Measurements from ENCODE around the gene IFT25. TPM values are rescaled to one million over a fixed set of nuclear protein-coding genes. Genes with fewer than 3 reads are reported as not detected.

The IFT25 gene
- total RNA-seq, 4 donors from 2014 or later = 11.6 to 24.6 (median 15.5) TPM

DNA sequence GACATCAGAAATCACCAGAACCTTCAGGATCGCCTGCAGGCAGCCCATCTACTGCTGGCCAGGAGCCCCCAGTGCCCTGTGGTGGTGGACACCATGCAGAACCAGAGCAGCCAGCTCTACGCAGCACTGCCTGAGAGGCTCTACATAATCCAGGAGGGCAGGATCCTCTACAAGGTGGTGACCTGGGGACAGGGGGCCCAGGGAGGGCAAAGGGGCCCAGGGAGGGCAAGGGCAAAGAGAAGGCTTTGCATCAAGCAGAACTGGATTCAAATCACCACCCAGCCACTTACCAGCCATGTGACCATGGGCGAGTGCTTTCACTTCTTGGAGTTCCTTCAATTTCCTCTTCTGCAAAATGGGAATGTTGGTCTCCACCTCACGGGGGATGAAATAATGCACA is 39.4 kb downstream of the IFT25 start:
- TF ChIP-seq, protein P1, sequence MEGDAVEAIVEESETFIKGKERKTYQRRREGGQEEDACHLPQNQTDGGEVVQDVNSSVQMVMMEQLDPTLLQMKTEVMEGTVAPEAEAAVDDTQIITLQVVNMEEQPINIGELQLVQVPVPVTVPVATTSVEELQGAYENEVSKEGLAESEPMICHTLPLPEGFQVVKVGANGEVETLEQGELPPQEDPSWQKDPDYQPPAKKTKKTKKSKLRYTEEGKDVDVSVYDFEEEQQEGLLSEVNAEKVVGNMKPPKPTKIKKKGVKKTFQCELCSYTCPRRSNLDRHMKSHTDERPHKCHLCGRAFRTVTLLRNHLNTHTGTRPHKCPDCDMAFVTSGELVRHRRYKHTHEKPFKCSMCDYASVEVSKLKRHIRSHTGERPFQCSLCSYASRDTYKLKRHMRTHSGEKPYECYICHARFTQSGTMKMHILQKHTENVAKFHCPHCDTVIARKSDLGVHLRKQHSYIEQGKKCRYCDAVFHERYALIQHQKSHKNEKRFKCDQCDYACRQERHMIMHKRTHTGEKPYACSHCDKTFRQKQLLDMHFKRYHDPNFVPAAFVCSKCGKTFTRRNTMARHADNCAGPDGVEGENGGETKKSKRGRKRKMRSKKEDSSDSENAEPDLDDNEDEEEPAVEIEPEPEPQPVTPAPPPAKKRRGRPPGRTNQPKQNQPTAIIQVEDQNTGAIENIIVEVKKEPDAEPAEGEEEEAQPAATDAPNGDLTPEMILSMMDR (IDR thresholded peaks at IDR 0.05) = no peak
- DNase-seq (ENCODE audit: low spot score) = no peak
- ATAC-seq (ENCODE audit: low FRiP score) = no peak

- ATAC-seq (ENCODE audit: low FRiP score) (no peak), DNase-seq (ENCODE audit: low spot score) (no peak)
- TF ChIP-seq, protein P1 (IDR thresholded peaks at IDR 0.05) = no peak
These were observed 40.0 kb downstream of the IFT25 start for GRCh38 chr1:53905509-53905908.

DNA sequence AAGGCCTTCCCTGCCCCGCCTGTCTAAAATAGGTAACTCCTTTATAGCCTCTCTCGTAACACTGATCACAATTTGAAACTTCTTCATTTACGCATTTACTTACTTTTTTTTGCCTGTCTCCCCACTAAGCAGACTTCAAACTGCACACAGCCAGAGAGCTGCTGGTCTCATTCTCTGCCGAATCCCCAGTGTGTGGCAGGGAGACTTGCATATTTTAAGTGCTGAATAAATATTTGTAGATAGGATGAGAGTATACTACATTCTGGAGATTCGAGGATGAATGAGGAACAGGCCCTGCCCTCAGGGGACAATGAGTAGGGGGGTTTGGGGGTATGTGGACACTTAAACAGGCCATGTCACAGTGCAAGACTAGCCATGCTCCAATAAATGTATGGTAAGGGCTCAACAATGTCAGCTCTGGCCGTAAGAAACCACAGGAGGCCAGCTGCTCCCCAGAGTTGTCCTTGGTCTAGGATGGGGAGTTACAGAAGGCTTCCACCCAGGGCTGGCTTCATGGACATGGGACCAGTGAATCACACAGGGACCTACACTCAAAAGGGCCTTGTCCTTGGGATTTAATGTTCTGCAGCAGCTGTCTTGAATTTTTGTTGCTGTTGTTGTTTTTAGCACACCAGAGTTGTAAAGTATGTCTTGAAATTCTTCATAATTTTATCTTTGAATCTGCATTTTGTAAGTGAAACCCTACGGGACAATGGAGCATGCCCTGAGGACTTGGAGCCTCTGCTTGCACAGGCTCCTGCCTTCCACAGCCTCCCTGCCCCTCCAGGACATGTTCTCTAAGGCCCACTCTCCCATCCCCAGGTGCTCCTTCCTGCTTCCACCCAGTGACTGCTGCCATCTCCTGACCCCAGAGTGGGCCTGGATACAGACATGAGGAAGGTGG is 43.0 kb downstream of the IFT25 start:
- DNase-seq (ENCODE audit: low spot score) = no peak
- TF ChIP-seq, protein P1 (IDR thresholded peaks at IDR 0.05) = no peak
- ATAC-seq (ENCODE audit: low FRiP score) = no peak

- ATAC-seq (ENCODE audit: low FRiP score) = no peak
- no peak for DNase-seq (ENCODE audit: low spot score)
- TF ChIP-seq, protein P1 (IDR thresholded peaks at IDR 0.05) = no peak
These were observed 45.8 kb downstream of the IFT25 start for GRCh38 chr1:53899708-53900107.

DNA sequence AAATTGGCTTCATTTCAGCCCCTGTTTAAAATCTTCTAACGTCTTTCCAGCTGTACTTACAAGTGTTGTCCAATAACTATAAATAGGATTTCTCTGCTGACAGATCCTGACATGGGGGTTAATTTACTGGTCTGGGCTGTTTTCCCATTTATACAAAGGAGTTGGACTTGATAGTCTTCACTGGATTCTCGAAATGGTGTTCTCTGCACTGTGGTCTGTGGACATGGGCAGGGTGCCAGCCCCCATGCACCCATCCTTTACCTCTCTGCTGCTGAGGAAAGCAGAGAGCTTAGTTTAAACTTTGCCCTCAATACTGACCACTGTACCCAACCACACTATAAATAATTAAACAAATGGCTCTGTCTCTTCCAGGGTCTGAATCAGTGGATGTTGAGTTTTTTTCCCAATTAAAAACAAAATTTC is 46.3 kb downstream of the IFT25 start:
- TF ChIP-seq, protein P1 (IDR thresholded peaks at IDR 0.05) = no peak
- ATAC-seq (ENCODE audit: low FRiP score) (no peak), DNase-seq (ENCODE audit: low spot score) (no peak)

- no peak for DNase-seq (ENCODE audit: low spot score)
- TF ChIP-seq, protein P1 (IDR thresholded peaks at IDR 0.05) = no peak
- ATAC-seq (ENCODE audit: low FRiP score) = peak; percentile 55
These were observed 48.8 kb downstream of the IFT25 start for GRCh38 chr1:53896635-53897229.

Measured in omental fat pad (tissue), 4 donors.